ENCODE results near the gene SH3BP1. TPM values are rescaled to one million over a fixed set of nuclear protein-coding genes. Genes with fewer than 3 reads are reported as not detected.

Gene SH3BP1
- total and polyA plus RNA-seq, 2 of the 8 experiments (the other 6 are each of a cell fraction or from before 2014, with no cell fraction given): 23.9 to 40.3 TPM

DNA sequence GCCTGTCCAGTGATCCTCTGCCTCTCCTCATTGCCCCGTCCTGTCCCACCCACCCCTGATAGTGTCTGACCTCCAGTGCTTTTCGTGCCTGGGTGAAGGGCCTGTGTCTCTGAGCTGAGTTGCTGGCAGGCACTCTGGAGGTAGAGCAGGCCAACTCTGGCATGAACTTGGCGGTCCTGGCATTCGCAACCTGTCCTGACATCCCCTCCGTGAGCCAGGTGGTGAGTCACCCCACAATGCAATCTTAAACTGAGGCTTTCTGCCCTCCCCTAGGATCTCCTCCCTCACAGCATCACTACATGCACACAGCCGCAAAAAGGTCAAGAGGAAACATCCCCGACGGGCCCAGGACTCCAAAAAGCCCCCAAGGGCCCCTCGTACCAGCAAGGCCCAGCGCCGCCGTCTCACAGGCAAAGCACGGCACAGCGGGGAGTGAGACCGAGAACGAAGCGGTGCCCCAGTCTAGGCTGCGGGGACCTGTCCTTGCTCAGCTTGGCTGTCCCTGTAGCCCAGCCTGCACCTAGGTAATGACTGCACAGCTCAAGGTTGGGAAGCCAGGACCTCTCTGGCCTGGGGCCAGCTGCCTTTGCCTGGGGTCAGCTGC lies 51.5 kb downstream of the SH3BP1 start (continued):
- TF ChIP-seq, protein P1, sequence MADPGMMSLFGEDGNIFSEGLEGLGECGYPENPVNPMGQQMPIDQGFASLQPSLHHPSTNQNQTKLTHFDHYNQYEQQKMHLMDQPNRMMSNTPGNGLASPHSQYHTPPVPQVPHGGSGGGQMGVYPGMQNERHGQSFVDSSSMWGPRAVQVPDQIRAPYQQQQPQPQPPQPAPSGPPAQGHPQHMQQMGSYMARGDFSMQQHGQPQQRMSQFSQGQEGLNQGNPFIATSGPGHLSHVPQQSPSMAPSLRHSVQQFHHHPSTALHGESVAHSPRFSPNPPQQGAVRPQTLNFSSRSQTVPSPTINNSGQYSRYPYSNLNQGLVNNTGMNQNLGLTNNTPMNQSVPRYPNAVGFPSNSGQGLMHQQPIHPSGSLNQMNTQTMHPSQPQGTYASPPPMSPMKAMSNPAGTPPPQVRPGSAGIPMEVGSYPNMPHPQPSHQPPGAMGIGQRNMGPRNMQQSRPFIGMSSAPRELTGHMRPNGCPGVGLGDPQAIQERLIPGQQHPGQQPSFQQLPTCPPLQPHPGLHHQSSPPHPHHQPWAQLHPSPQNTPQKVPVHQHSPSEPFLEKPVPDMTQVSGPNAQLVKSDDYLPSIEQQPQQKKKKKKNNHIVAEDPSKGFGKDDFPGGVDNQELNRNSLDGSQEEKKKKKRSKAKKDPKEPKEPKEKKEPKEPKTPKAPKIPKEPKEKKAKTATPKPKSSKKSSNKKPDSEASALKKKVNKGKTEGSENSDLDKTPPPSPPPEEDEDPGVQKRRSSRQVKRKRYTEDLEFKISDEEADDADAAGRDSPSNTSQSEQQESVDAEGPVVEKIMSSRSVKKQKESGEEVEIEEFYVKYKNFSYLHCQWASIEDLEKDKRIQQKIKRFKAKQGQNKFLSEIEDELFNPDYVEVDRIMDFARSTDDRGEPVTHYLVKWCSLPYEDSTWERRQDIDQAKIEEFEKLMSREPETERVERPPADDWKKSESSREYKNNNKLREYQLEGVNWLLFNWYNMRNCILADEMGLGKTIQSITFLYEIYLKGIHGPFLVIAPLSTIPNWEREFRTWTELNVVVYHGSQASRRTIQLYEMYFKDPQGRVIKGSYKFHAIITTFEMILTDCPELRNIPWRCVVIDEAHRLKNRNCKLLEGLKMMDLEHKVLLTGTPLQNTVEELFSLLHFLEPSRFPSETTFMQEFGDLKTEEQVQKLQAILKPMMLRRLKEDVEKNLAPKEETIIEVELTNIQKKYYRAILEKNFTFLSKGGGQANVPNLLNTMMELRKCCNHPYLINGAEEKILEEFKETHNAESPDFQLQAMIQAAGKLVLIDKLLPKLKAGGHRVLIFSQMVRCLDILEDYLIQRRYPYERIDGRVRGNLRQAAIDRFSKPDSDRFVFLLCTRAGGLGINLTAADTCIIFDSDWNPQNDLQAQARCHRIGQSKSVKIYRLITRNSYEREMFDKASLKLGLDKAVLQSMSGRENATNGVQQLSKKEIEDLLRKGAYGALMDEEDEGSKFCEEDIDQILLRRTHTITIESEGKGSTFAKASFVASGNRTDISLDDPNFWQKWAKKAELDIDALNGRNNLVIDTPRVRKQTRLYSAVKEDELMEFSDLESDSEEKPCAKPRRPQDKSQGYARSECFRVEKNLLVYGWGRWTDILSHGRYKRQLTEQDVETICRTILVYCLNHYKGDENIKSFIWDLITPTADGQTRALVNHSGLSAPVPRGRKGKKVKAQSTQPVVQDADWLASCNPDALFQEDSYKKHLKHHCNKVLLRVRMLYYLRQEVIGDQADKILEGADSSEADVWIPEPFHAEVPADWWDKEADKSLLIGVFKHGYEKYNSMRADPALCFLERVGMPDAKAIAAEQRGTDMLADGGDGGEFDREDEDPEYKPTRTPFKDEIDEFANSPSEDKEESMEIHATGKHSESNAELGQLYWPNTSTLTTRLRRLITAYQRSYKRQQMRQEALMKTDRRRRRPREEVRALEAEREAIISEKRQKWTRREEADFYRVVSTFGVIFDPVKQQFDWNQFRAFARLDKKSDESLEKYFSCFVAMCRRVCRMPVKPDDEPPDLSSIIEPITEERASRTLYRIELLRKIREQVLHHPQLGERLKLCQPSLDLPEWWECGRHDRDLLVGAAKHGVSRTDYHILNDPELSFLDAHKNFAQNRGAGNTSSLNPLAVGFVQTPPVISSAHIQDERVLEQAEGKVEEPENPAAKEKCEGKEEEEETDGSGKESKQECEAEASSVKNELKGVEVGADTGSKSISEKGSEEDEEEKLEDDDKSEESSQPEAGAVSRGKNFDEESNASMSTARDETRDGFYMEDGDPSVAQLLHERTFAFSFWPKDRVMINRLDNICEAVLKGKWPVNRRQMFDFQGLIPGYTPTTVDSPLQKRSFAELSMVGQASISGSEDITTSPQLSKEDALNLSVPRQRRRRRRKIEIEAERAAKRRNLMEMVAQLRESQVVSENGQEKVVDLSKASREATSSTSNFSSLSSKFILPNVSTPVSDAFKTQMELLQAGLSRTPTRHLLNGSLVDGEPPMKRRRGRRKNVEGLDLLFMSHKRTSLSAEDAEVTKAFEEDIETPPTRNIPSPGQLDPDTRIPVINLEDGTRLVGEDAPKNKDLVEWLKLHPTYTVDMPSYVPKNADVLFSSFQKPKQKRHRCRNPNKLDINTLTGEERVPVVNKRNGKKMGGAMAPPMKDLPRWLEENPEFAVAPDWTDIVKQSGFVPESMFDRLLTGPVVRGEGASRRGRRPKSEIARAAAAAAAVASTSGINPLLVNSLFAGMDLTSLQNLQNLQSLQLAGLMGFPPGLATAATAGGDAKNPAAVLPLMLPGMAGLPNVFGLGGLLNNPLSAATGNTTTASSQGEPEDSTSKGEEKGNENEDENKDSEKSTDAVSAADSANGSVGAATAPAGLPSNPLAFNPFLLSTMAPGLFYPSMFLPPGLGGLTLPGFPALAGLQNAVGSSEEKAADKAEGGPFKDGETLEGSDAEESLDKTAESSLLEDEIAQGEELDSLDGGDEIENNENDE (IDR thresholded peaks at IDR 0.05; ENCODE audit: insufficient replicate concordance, low read length): no peak
- TF ChIP-seq SIRT6 (IDR thresholded peaks at IDR 0.05; ENCODE audit: low read length) (no peak), POLR2A (IDR thresholded peaks at IDR 0.05; ENCODE audit: control extremely low read depth in 1 of 2, low read depth in 2 of 2, low read length in 2 of 2) (no peak), SRF (IDR thresholded peaks at IDR 0.05; ENCODE audit: low read depth, low read length) (no peak), HDAC6 (IDR thresholded peaks at IDR 0.05; ENCODE audit: low read depth, low read length) (no peak)

Data from H1 (cell line).